Gastrocnemius medialis (tissue), 4 donors: Measurements from ENCODE around the gene WNT16. TPM values are rescaled to one million over a fixed set of nuclear protein-coding genes. Genes with fewer than 3 reads are reported as not detected.

ENCODE experiments used
- ATAC-seq, 2 donors: fragments of 150-250 bp; one replicate each; pipeline ENCODE4 v1.9.1; 2016
- DNase-seq, 2 donors: peaks; one replicate each; pipeline ENCODE4 v3.0.0-alpha.2; 2019
- H3K27ac ChIP-seq, 4 donors: fragments of 200-600 bp; sonication (generic); 1 replicate in 1 of 4; 2 replicates in 3 of 4; pipeline ENCODE4 v1.5.1; 2016 to 2018; ENCODE audit warnings: mild to moderate bottlenecking in 2 of 4, moderate library complexity in 1 of 4
- H3K27me3 ChIP-seq, 3 donors: fragments of 200-600 bp; sonication (generic) in 2 of 3; 1 replicate in 1 of 3; 2 replicates in 2 of 3; pipeline versions ENCODE4 v1.5.1 to v1.6.0; 2016 to 2019; ENCODE audit warnings: mild to moderate bottlenecking in 1 of 3, moderate library complexity in 1 of 3
- H3K36me3 ChIP-seq, 2 donors: fragments of 200-600 bp; sonication (generic) in 1 of 2; one replicate each; pipeline ENCODE4 v1.5.1; 2017 to 2018
- H3K4me1 ChIP-seq, 2 donors: fragments of 200-600 bp; sonication (generic) in 1 of 2; one replicate each; pipeline ENCODE4 v1.5.1; 2016 to 2017; ENCODE audit warnings: mild to moderate bottlenecking in 2 of 2
- H3K4me3 ChIP-seq, 4 donors: fragments of 200-600 bp; sonication (generic) in 3 of 4; 1 replicate in 1 of 4; 2 replicates in 3 of 4; pipeline ENCODE4 v1.5.1; 2016 to 2019; ENCODE audit warnings: mild to moderate bottlenecking in 2 of 4
- H3K9me3 ChIP-seq, 3 donors: fragments of 200-600 bp; sonication (generic) in 2 of 3; 1 replicate in 1 of 3; 2 replicates in 2 of 3; pipeline ENCODE4 v1.5.1; 2016 to 2019
- POLR2A ChIP-seq, 2 donors: fragments of 450-650 bp; IDR thresholded peaks; one replicate each; pipeline ENCODE4 v1.6.1; 2017; ENCODE audit warnings: antibody characterized with exemption in 2 of 2, mild to moderate bottlenecking in 2 of 2, moderate library complexity in 2 of 2
- in situ Hi-C, 4 donors: fragments of 200-750 bp; cut with MboI; loops; one replicate each; pipeline versions ENCODE4 v1.15.0 to v1.8.0; 2017; ENCODE audit warnings: low sequenced_read_pairs in 4 of 4
- intact Hi-C: fragments of 100-400 bp; cut with DNase I; formaldehyde crosslinking; loops from one replicate; pipeline ENCODE4 v1.15.1; 2023; ENCODE audit warnings: low total_unique reads
- total RNA-seq, 4 donors: library from RNA; depleted of rRNA; stranded (reverse); fragments of >200 nt; gene quantifications; one replicate each; pipeline versions ENCODE4 v1.1.0 to v1.2.3, GENCODE V29; 2016
- TF ChIP-seq, protein P1 (sequence below), 5 experiments: fragments of 450-650 bp in 3 of 5; fragments of 200-600 bp in 2 of 5; sonication (generic) in 2 of 5; IDR thresholded peaks in 4 of 5; conservative IDR thresholded peaks in 1 of 5; 1 replicate in 4 of 5; 2 replicates in 1 of 5; pipeline ENCODE4 v1.5.1; 2016 to 2019; ENCODE audit warnings: antibody characterized with exemption in 5 of 5, mild to moderate bottlenecking in 3 of 5, moderate library complexity in 3 of 5

Gene WNT16
- total RNA-seq, 4 donors from 2014 or later = 1.5 TPM; not detected in 3

DNA sequence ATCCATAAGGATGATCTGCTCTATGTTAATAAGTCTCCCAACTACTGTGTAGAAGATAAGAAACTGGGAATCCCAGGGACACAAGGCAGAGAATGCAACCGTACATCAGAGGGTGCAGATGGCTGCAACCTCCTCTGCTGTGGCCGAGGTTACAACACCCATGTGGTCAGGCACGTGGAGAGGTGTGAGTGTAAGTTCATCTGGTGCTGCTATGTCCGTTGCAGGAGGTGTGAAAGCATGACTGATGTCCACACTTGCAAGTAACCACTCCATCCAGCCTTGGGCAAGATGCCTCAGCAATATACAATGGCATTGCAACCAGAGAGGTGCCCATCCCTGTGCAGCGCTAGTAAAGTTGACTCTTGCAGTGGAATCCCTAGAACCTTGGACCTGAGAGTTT lies 10.3 kb downstream of the WNT16 start:
- no peak overlapping the region for H3K27ac ChIP-seq
- peaks cover 0 to 2% of the 10 kb centered on the region in 2 donors for H3K4me1 ChIP-seq
- ATAC-seq = no peak
- TF ChIP-seq, protein P1, sequence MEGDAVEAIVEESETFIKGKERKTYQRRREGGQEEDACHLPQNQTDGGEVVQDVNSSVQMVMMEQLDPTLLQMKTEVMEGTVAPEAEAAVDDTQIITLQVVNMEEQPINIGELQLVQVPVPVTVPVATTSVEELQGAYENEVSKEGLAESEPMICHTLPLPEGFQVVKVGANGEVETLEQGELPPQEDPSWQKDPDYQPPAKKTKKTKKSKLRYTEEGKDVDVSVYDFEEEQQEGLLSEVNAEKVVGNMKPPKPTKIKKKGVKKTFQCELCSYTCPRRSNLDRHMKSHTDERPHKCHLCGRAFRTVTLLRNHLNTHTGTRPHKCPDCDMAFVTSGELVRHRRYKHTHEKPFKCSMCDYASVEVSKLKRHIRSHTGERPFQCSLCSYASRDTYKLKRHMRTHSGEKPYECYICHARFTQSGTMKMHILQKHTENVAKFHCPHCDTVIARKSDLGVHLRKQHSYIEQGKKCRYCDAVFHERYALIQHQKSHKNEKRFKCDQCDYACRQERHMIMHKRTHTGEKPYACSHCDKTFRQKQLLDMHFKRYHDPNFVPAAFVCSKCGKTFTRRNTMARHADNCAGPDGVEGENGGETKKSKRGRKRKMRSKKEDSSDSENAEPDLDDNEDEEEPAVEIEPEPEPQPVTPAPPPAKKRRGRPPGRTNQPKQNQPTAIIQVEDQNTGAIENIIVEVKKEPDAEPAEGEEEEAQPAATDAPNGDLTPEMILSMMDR (IDR thresholded peaks at IDR 0.05 in 4 of 5, conservative IDR thresholded peaks at IDR 0.05 in 1 of 5) = no peak
- no peak for TF ChIP-seq POLR2A (IDR thresholded peaks at IDR 0.05)
- no peaks in the 10 kb centered on the region for H3K36me3 ChIP-seq
- no peaks in the 10 kb centered on the region for H3K9me3 ChIP-seq
- no peak overlapping the region for H3K4me3 ChIP-seq
- in situ Hi-C loops = no loop called here
- H3K27me3 ChIP-seq = peaks cover under 1 to 15% (median 1%) of the 10 kb centered on the region in 3 donors
- DNase-seq = no peak
- intact Hi-C loops = no loop called here

GRCh38 chr7:121341933-121342332 lies 13.1 kb downstream of the WNT16 start:
- no peak overlapping the region for H3K27ac ChIP-seq
- ATAC-seq = no peak
- no peaks in the 10 kb centered on the region for H3K27me3 ChIP-seq
- H3K36me3 ChIP-seq = no peaks in the 10 kb centered on the region
- intact Hi-C loops (no loop called here), in situ Hi-C loops (no loop called here)
- no peak overlapping the region for H3K4me3 ChIP-seq
- H3K9me3 ChIP-seq = no peaks in the 10 kb centered on the region
- TF ChIP-seq POLR2A (IDR thresholded peaks at IDR 0.05) = no peak
- TF ChIP-seq, protein P1 (IDR thresholded peaks at IDR 0.05 in 4 of 5, conservative IDR thresholded peaks at IDR 0.05 in 1 of 5) = no peak
- no peak for DNase-seq
- peaks cover 0 to 5% of the 10 kb centered on the region in 2 donors for H3K4me1 ChIP-seq

GRCh38 chr7:121342631-121343030 lies 13.8 kb downstream of the WNT16 start:
- H3K9me3 ChIP-seq = no peaks in the 10 kb centered on the region
- TF ChIP-seq, protein P1 (IDR thresholded peaks at IDR 0.05 in 4 of 5, conservative IDR thresholded peaks at IDR 0.05 in 1 of 5) = no peak
- no peak for TF ChIP-seq POLR2A (IDR thresholded peaks at IDR 0.05)
- in situ Hi-C loops = no loop called here
- intact Hi-C loops = no loop called here
- no peaks in the 10 kb centered on the region for H3K27me3 ChIP-seq
- DNase-seq = no peak
- H3K4me1 ChIP-seq = peaks cover 0 to 5% of the 10 kb centered on the region in 2 donors
- H3K4me3 ChIP-seq = no peak overlapping the region
- no peaks in the 10 kb centered on the region for H3K36me3 ChIP-seq
- no peak for ATAC-seq
- no peak overlapping the region for H3K27ac ChIP-seq

GRCh38 chr7:121343302-121343701 lies 14.5 kb downstream of the WNT16 start:
- no peak for TF ChIP-seq POLR2A (IDR thresholded peaks at IDR 0.05)
- TF ChIP-seq, protein P1 (IDR thresholded peaks at IDR 0.05 in 4 of 5, conservative IDR thresholded peaks at IDR 0.05 in 1 of 5) = no peak
- intact Hi-C loops = no loop called here
- DNase-seq = no peak
- no peaks in the 10 kb centered on the region for H3K27me3 ChIP-seq
- no peak overlapping the region for H3K4me3 ChIP-seq
- ATAC-seq = no peak
- peaks cover 0 to 5% of the 10 kb centered on the region in 2 donors for H3K4me1 ChIP-seq
- no peak overlapping the region for H3K27ac ChIP-seq
- in situ Hi-C loops = no loop called here
- H3K9me3 ChIP-seq = no peaks in the 10 kb centered on the region
- H3K36me3 ChIP-seq = no peaks in the 10 kb centered on the region

DNA sequence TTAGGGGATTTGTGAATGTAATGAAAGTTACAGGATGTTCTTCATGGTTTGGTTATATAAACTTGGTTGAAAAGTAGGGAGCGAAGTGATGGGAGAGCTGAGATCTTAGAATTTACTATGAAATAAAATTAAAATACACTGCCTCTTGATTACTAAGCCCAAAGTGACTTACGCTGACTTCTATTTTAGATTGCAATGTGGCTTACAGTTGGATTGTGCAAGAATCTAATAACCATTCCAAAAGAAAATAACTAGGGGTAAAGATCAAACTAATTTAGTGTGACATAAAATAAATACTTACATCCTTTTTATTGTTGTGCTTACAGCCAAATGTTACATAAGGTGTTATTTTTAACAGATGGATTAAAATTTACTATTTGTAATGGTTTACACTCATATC lies 15.3 kb downstream of the WNT16 start:
- Histone ChIP-seq H3K27me3 (no peaks in the 10 kb centered on the region), H3K9me3 (no peaks in the 10 kb centered on the region), H3K27ac (no peak overlapping the region), H3K4me3 (no peak overlapping the region), H3K4me1 (peaks cover 0 to 5% of the 10 kb centered on the region in 2 donors), H3K36me3 (no peaks in the 10 kb centered on the region)
- ATAC-seq = no peak
- intact Hi-C loops = no loop called here
- TF ChIP-seq POLR2A (IDR thresholded peaks at IDR 0.05) = no peak
- TF ChIP-seq, protein P1 (IDR thresholded peaks at IDR 0.05 in 4 of 5, conservative IDR thresholded peaks at IDR 0.05 in 1 of 5) = no peak
- DNase-seq = no peak
- in situ Hi-C loops = no loop called here
